ENCODE data around the gene TTC24.

Gene TTC24

DNA sequence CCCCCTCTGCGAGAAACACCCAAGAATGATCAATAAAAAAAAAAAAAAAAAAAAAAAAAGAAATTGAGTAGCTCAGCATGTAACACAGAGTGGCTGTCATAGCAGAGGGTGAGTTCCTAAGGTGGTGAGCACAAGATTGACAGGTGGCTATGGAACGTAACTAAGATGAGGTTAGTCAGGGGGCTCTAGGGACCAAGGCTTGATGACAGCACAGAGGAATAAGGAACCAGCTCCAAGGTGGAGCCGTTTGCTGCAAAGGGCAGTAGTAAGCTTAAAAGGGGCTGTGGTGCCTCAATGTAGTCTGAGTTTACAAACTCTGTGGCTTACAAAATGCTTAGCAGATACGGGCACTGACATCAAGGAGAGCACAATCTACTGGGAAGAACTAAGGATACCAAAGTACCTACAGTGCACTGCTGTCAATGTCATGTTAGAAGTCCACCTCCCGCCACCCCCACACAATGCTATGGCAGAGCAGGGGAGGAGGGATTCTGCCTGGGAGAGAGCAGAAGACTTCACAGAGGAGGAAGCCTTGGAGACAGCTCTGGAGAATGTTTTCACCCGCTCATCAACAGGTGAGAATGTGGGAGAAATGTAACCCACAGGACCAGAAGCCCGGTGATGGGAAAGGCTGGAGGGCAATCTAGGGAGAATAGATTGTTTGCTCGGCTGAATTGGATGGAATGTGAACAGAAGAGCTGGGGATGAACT is 20.3 kb upstream of the TTC24 start:
- ChIA-PET CTCF (interaction anchor here (0.8 to 1.4 kb wide), 5 partner anchors 9 to 68 kb away, joined by 3 to 9 read pairs (median 3); no protein-coding TSS in a partner anchor), POLR2A (no interaction called here)
- WGBS (ENCODE audit: insufficient coverage): 80% methylated on average over 5 of the region's 8 CpGs

DNA sequence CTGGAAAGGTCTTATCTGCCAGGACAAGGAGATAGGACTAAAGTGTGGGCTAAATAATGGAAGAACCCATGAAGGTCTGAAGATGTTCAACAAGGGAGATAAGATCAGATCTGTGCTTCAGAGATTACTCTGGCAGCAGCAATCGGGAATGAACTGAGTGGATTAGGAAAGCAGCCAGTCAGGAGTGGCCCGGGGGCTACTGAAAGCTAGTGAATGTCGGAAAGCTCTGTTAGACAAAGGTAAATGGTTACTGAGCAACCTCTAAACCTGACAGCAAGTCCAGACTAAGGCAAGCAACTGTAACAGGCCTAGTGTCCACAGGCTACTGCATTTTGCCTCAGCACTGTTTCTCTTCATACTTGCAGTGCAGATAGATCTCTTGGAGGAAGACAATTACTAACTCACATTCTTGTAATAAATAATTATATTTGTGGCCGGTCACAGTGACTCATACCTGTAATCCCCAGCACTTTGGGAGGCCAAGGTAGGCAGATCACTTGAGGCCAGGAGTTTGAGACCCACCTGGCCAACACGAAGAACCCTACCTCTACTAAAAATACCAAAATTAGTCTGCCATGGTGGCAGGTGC is 19.6 kb upstream of the TTC24 start:
- no peaks in the 10 kb centered on the region for H3K27me3 ChIP-seq (replicated peaks in 2 of 5; ENCODE audit: control insufficient read depth in 4 of 5, insufficient read depth in 5 of 5, low read length in 4 of 5)
- no peaks in the 10 kb centered on the region for H3K9me3 ChIP-seq (ENCODE audit: control extremely low read depth in 1 of 5, control insufficient read depth in 4 of 5, insufficient read depth in 2 of 5, low read depth in 1 of 5, low read length in 4 of 5)
- DNase-seq: no peak
- H3K36me3 ChIP-seq (ENCODE audit: control insufficient read depth in 4 of 4, insufficient read depth in 4 of 4, low read length in 3 of 4): peaks cover 4 to 67% (median 46%) of the 10 kb centered on the region in 4 experiments
- no peaks in the 10 kb centered on the region for H3K4me1 ChIP-seq (ENCODE audit: control extremely low read depth in 1 of 4, control insufficient read depth in 4 of 4, insufficient read depth in 4 of 4, low read length in 3 of 4)
- 50% methylated on average over 2 of the region's 5 CpGs for WGBS (ENCODE audit: insufficient coverage)
- POLR2A ChIA-PET: no interaction called here
- CTCF ChIA-PET: interaction anchor here (0.8 to 1.4 kb wide), 4 partner anchors 10 to 67 kb away, joined by 3 to 9 read pairs (median 4); no protein-coding TSS in a partner anchor
- H3K4me3 ChIP-seq (ENCODE audit: control insufficient read depth in 1 of 7, extremely low read depth in 1 of 7, insufficient read depth in 4 of 7, low read depth in 2 of 7, low read length in 6 of 7): no peak overlapping the region
- no peak overlapping the region for H3K27ac ChIP-seq (ENCODE audit: insufficient read depth in 1 of 2, low read depth in 1 of 2, low read length in 2 of 2, poor library complexity in 1 of 2, severe bottlenecking in 2 of 2)

More for the DNA sequence above, 20.3 kb upstream of the TTC24 start:
- DNase-seq: no peak
- H3K4me1 ChIP-seq (ENCODE audit: control extremely low read depth in 1 of 4, control insufficient read depth in 4 of 4, insufficient read depth in 4 of 4, low read length in 3 of 4): no peaks in the 10 kb centered on the region
- no peaks in the 10 kb centered on the region for H3K27me3 ChIP-seq (replicated peaks in 2 of 5; ENCODE audit: control insufficient read depth in 4 of 5, insufficient read depth in 5 of 5, low read length in 4 of 5)
- no peak overlapping the region for H3K27ac ChIP-seq (ENCODE audit: insufficient read depth in 1 of 2, low read depth in 1 of 2, low read length in 2 of 2, poor library complexity in 1 of 2, severe bottlenecking in 2 of 2)
- no peaks in the 10 kb centered on the region for H3K9me3 ChIP-seq (ENCODE audit: control extremely low read depth in 1 of 5, control insufficient read depth in 4 of 5, insufficient read depth in 2 of 5, low read depth in 1 of 5, low read length in 4 of 5)
- H3K4me3 ChIP-seq (ENCODE audit: control insufficient read depth in 1 of 7, extremely low read depth in 1 of 7, insufficient read depth in 4 of 7, low read depth in 2 of 7, low read length in 6 of 7): no peak overlapping the region
- H3K36me3 ChIP-seq (ENCODE audit: control insufficient read depth in 4 of 4, insufficient read depth in 4 of 4, low read length in 3 of 4): peaks cover 4 to 64% (median 44%) of the 10 kb centered on the region in 4 experiments

DNA sequence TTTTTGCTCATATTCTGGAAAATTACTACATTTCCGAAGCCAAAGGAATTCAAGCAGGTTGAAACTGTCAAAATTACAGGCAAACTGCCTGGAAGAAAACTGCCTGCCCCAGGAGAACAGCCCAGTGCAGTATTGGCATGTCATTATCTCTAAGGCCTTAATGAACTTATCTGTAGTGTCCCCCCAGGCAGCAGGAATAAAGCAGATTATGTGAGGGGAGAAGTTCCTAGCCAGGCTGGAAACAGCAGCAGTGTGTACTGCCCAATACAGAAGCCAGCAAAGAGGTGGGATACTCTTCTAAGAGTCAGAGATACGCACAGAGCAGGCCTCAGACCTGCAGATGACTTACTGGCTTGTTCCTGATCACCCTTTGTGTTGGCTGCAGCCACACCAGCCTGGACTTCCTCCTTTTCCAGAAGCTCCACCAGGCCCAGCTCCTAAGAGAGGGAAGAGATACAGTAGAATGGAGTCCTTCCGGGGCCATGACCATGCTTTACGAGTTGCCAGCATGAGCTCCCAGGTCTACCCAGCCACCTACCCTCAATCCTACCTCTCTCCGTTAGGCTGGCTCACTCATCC is 18.8 kb upstream of the TTC24 start:
- Histone ChIP-seq H3K9me3 (ENCODE audit: control extremely low read depth in 1 of 5, control insufficient read depth in 4 of 5, insufficient read depth in 2 of 5, low read depth in 1 of 5, low read length in 4 of 5) (no peaks in the 10 kb centered on the region), H3K4me3 (ENCODE audit: control insufficient read depth in 1 of 7, extremely low read depth in 1 of 7, insufficient read depth in 4 of 7, low read depth in 2 of 7, low read length in 6 of 7) (no peak overlapping the region), H3K27me3 (replicated peaks in 2 of 5; ENCODE audit: control insufficient read depth in 4 of 5, insufficient read depth in 5 of 5, low read length in 4 of 5) (no peaks in the 10 kb centered on the region), H3K36me3 (ENCODE audit: control insufficient read depth in 4 of 4, insufficient read depth in 4 of 4, low read length in 3 of 4) (peaks cover 4 to 73% (median 44%) of the 10 kb centered on the region in 4 experiments), H3K27ac (ENCODE audit: insufficient read depth in 1 of 2, low read depth in 1 of 2, low read length in 2 of 2, poor library complexity in 1 of 2, severe bottlenecking in 2 of 2) (no peak overlapping the region), H3K4me1 (ENCODE audit: control extremely low read depth in 1 of 4, control insufficient read depth in 4 of 4, insufficient read depth in 4 of 4, low read length in 3 of 4) (no peaks in the 10 kb centered on the region)
- no peak for DNase-seq
- POLR2A ChIA-PET: no interaction called here
- WGBS (ENCODE audit: insufficient coverage): 88% methylated on average over 4 of the region's 5 CpGs
- CTCF ChIA-PET: interaction anchor here (0.6 kb wide), 1 partner anchor 73 kb away, joined by 3 read pairs; no protein-coding TSS in a partner anchor

DNA sequence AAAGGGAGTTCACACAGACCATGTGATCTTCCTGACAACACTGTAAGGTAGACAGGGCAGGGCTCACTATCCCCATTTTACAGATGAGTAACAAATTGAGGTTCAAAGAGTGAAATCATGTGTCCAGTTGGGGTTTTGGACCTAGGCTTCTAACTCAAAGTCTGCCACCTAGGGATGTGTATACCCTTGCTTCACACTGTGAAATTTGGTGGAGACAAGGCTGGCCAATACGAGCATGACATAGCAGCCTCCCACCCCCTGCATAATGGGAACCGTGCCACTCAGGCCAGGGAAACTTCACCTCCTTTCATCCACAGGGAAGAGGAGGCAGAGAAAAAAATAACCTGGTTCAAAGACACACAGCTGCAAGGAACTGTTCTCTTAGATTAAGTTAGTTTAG is 14.0 kb upstream of the TTC24 start:
- no peak overlapping the region for H3K27ac ChIP-seq (ENCODE audit: insufficient read depth in 1 of 2, low read depth in 1 of 2, low read length in 2 of 2, poor library complexity in 1 of 2, severe bottlenecking in 2 of 2)
- CTCF ChIA-PET: interaction anchor here (0.8 to 1.7 kb wide), 4 partner anchors 9 to 41 kb away, joined by 3 to 6 read pairs (median 3); partner anchors contain the start of gene TTC24
- DNase-seq: no peak
- 100% methylated on average over 1 of the region's 2 CpGs for WGBS (ENCODE audit: insufficient coverage)
- no peaks in the 10 kb centered on the region for H3K9me3 ChIP-seq (ENCODE audit: control extremely low read depth in 1 of 5, control insufficient read depth in 4 of 5, insufficient read depth in 2 of 5, low read depth in 1 of 5, low read length in 4 of 5)
- H3K4me1 ChIP-seq (ENCODE audit: control extremely low read depth in 1 of 4, control insufficient read depth in 4 of 4, insufficient read depth in 4 of 4, low read length in 3 of 4): peaks cover 0 to 3% (median 0%) of the 10 kb centered on the region in 4 experiments
- H3K4me3 ChIP-seq (ENCODE audit: control insufficient read depth in 1 of 7, extremely low read depth in 1 of 7, insufficient read depth in 4 of 7, low read depth in 2 of 7, low read length in 6 of 7): no peak overlapping the region
- peaks cover 3 to 65% (median 29%) of the 10 kb centered on the region in 4 experiments for H3K36me3 ChIP-seq (ENCODE audit: control insufficient read depth in 4 of 4, insufficient read depth in 4 of 4, low read length in 3 of 4)
- no peaks in the 10 kb centered on the region for H3K27me3 ChIP-seq (replicated peaks in 2 of 5; ENCODE audit: control insufficient read depth in 4 of 5, insufficient read depth in 5 of 5, low read length in 4 of 5)
- POLR2A ChIA-PET: no interaction called here

DNA sequence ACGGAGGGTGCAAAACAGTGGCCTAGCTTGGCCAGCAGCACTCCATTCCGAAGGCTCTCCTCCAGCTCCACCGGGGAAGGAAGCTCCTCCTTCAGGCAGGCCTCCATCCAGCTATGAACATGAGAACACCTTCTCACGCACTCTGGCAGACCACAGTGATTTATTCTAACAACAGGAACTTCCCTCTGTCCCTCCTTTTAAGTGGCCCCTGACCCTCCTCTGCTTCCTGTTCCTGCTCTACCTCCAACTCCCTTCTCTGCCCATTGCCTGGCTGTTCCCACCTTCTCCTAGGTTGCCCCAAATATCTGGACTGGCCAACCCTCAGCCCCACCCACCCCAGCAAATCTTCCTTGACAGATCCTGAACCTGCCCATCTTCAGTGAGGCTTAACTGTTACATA is 13.1 kb upstream of the TTC24 start:
- Histone ChIP-seq H3K36me3 (ENCODE audit: control insufficient read depth in 4 of 4, insufficient read depth in 4 of 4, low read length in 3 of 4) (peaks cover 3 to 56% (median 25%) of the 10 kb centered on the region in 4 experiments), H3K4me1 (ENCODE audit: control extremely low read depth in 1 of 4, control insufficient read depth in 4 of 4, insufficient read depth in 4 of 4, low read length in 3 of 4) (peaks cover 6 to 11% (median 8%) of the 10 kb centered on the region in 4 experiments), H3K27me3 (replicated peaks in 2 of 5; ENCODE audit: control insufficient read depth in 4 of 5, insufficient read depth in 5 of 5, low read length in 4 of 5) (no peaks in the 10 kb centered on the region), H3K4me3 (ENCODE audit: control insufficient read depth in 1 of 7, extremely low read depth in 1 of 7, insufficient read depth in 4 of 7, low read depth in 2 of 7, low read length in 6 of 7) (no peak overlapping the region), H3K27ac (ENCODE audit: insufficient read depth in 1 of 2, low read depth in 1 of 2, low read length in 2 of 2, poor library complexity in 1 of 2, severe bottlenecking in 2 of 2) (no peak overlapping the region), H3K9me3 (ENCODE audit: control extremely low read depth in 1 of 5, control insufficient read depth in 4 of 5, insufficient read depth in 2 of 5, low read depth in 1 of 5, low read length in 4 of 5) (no peaks in the 10 kb centered on the region)
- 81% methylated on average over 4 of the region's 4 CpGs for WGBS (ENCODE audit: insufficient coverage)
- ChIA-PET CTCF (interaction anchor here (0.8 to 1.7 kb wide), 2 partner anchors 14 to 15 kb away, joined by 3 to 6 read pairs; partner anchors contain the start of gene TTC24), POLR2A (no interaction called here)
- no peak for DNase-seq

DNA sequence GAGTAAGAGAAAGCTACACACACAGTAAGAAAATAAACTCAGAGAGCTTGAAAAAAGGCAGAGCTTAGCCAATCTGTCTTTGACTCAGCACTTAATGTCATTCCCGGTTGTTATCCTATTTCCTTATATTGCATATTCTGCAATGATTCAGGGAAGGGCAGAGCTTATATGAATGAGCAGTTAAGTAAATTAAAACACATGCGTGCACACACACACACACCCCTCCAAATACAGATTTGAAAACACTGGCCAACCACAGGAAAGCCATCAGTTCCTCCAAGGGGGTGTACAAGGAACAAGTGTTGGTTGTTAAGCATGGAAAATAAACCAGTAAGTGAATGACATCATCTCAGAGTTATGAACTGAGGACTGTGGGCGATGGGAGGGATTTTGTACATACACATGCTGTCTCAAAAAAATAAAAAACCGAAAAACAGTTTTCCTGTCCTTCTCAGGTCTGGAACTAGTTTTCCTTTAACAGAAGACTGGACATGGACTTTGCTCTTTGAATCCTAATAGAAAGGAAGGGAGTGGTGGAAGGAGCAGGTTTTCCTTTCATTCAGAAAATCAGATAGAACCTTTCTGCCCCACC is 8.2 kb upstream of the TTC24 start:
- H3K27ac ChIP-seq (ENCODE audit: insufficient read depth in 1 of 2, low read depth in 1 of 2, low read length in 2 of 2, poor library complexity in 1 of 2, severe bottlenecking in 2 of 2): no peak overlapping the region
- POLR2A ChIA-PET: interaction anchor here (1.7 kb wide), 1 partner anchor 59 kb away, joined by 4 read pairs; no protein-coding TSS in a partner anchor
- 50% methylated on average over 1 of the region's 4 CpGs for WGBS (ENCODE audit: insufficient coverage)

More for the DNA sequence above, 8.2 kb upstream of the TTC24 start:
- H3K4me1 ChIP-seq (ENCODE audit: control extremely low read depth in 1 of 4, control insufficient read depth in 4 of 4, insufficient read depth in 4 of 4, low read length in 3 of 4): peaks cover 11 to 24% (median 22%) of the 10 kb centered on the region in 4 experiments
- H3K4me3 ChIP-seq (ENCODE audit: control insufficient read depth in 1 of 7, extremely low read depth in 1 of 7, insufficient read depth in 4 of 7, low read depth in 2 of 7, low read length in 6 of 7): peak overlapping the region in 6 of 7 experiments; percentile 60 to 88 (median 78)
- DNase-seq: peak; percentile 28 to 84 (median 78)
- no peaks in the 10 kb centered on the region for H3K27me3 ChIP-seq (replicated peaks in 2 of 5; ENCODE audit: control insufficient read depth in 4 of 5, insufficient read depth in 5 of 5, low read length in 4 of 5)
- H3K36me3 ChIP-seq (ENCODE audit: control insufficient read depth in 4 of 4, insufficient read depth in 4 of 4, low read length in 3 of 4): peaks cover 0 to 11% (median 1%) of the 10 kb centered on the region in 4 experiments
- no peaks in the 10 kb centered on the region for H3K9me3 ChIP-seq (ENCODE audit: control extremely low read depth in 1 of 5, control insufficient read depth in 4 of 5, insufficient read depth in 2 of 5, low read depth in 1 of 5, low read length in 4 of 5)
- CTCF ChIA-PET: interaction anchor here (0.7 to 2.0 kb wide), 11 partner anchors 16 to 137 kb away, joined by 3 to 10 read pairs (median 4); no protein-coding TSS in a partner anchor

Data from common myeloid progenitor, CD34-positive (primary cell).